COLO668 (cell line): Measurements from ENCODE around the gene SLC2A11.
"Not testable (repeated sequence)": the region's sequence is repeated elsewhere in the genome, so short reads cannot be mapped to it uniquely, and the experiment has no call there.

ENCODE experiments used
- DNase-seq: peaks from one replicate; lab custom pipeline; 2025; ENCODE audit not compliant: unreplicated experiment; lab: John Stamatoyannopoulos, UW

Gene SLC2A11

DNA sequence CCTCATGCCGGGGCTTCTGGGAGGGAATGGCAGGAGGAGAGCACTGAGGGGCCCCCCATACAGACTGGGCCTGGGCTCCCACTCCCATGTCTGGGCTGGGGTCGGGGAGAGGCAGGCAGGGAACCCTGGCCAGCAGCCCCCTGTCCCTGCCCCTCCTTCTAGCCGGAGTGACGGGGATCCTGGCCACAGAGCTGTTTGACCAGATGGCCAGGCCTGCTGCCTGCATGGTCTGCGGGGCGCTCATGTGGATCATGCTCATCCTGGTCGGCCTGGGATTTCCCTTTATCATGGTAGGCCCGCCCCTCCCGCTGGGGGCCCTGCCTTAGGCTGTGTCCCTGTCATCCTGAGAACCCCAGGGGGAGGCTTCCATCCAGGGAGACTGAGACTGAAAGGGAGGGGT, 26.5 kb downstream of the SLC2A11 start:
- DNase-seq: no peak

GRCh38 chr22:23888615-23889401, 31.1 kb downstream of the SLC2A11 start:
- DNase-seq: no peak

DNA sequence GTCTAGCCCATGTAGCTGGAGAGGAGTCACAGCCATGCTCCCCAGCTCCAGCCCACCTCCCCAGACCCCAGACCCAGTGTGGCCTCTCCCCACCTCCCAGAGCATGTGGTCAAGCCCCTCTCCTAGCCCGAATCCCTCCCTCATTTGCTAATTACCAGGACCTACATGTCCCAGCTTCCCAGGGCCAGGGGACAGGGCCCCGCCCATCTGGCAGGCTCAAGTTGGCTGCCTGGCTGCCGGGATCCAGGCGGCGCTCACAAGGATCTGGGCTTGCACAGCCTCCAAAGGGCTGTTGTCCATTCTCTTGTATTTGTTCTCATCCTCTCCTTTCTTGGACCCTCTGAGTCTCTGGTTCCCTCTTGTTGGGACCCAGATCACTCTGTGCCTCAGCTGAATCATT, 31.9 kb downstream of the SLC2A11 start:
- no peak for DNase-seq

GRCh38 chr22:23891726-23892125, 34.1 kb downstream of the SLC2A11 start:
- DNase-seq: no peak

DNA sequence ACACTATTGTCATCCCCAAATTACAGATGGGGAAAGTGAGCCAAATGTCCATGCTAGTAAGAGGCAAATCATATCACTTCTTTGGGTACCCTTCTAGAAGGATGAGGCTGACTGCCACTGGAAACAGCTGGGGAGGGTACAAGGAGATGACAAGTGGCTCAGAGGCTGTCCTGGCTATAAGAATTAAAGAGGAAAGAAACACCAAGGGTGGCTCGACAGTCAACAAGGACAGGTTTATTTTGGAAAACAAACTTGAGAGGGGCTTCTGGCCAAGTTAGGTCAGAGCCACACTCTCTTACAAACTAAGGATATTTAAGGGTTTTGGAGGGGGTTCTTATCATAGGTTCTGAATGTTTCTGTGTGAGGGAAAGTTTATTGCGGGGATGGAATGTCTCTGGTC, 34.5 kb downstream of the SLC2A11 start:
- DNase-seq: no peak

- DNase-seq: no peak
Observed at GRCh38 chr22:23892706-23893105, 35.0 kb downstream of the SLC2A11 start.

DNA sequence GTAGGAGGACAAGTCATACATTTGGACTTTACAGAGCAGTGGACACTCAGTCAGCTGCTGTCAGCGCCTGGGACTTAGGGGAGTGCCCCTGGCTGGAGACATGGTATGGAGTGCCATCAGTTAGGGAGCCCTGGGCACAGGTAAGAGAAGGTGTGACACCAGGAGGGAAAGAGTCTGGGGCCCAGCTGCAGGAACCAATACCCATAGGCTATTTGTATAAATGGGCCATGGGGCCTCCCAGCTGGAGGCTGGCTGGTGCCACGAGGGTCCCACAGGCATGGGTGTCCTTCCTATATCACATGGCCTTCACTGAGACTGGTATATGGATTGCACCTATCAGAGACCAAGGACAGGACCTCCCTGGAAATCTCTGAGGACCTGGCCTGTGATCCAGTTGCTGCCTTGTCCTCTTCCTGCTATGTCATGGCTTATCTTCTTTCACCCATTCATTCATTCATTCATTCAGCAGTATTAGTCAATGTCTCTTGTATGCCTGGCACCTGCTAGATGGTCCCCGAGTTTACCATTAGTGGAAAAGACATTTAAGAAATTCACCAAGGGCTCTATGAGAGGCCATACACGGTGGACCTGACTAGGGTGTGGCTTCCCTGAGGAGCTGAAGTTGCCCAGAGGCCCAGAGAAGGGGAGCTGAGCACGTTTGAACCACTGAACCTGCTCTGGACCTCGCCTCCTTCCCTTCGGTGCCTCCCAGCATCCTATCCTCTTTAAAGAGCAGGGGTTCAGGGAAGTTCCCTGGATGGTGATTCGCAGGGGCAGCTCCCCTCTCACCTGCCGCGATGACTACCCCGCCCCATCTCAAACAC, 35.7 kb downstream of the SLC2A11 start:
- no peak for DNase-seq

- peak; percentile 96 for DNase-seq
Observed at GRCh38 chr22:23893945-23894709, 36.5 kb downstream of the SLC2A11 start, which contains the start of gene MIF. TSS of gene MIF (plus strand) at chr22:23894383. CDS start at chr22:23894475, 92 bp downstream.

GRCh38 chr22:23894710-23895598, 37.3 kb downstream of the SLC2A11 start:
- DNase-seq: peak; percentile 88

DNA sequence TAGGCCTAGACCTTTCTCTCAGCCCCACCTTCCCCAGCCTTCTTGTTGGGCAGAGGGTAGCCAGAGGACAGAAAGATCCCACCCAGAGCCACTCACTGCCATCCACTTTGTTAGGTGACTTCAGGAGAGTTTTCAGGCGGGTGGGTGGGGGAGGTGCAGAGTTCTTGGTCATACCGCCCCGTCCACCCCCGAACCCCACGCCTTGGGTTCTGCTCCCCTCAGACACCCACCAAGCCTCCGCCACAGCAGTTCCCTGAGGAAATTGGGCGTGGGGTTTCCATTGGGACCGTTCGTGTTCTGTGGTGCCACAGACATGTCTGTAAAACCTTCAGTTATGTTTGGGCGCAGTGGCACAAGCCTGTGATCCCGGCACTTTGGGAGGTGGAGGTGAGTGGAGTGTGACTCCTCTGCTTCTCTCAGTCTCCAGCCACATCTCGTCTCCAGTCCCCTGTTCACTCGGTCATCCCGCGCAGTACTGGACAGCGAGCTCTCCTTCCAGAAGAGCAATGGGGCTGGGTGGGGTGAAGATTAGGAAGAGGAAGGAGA, 38.0 kb downstream of the SLC2A11 start:
- no peak for DNase-seq

GRCh38 chr22:23896166-23896522, 38.5 kb downstream of the SLC2A11 start:
- no peak for DNase-seq

- DNase-seq: no peak
Observed at GRCh38 chr22:23896523-23897186, 39.0 kb downstream of the SLC2A11 start.

GRCh38 chr22:23897320-23897719, 39.6 kb downstream of the SLC2A11 start:
- no peak for DNase-seq

DNA sequence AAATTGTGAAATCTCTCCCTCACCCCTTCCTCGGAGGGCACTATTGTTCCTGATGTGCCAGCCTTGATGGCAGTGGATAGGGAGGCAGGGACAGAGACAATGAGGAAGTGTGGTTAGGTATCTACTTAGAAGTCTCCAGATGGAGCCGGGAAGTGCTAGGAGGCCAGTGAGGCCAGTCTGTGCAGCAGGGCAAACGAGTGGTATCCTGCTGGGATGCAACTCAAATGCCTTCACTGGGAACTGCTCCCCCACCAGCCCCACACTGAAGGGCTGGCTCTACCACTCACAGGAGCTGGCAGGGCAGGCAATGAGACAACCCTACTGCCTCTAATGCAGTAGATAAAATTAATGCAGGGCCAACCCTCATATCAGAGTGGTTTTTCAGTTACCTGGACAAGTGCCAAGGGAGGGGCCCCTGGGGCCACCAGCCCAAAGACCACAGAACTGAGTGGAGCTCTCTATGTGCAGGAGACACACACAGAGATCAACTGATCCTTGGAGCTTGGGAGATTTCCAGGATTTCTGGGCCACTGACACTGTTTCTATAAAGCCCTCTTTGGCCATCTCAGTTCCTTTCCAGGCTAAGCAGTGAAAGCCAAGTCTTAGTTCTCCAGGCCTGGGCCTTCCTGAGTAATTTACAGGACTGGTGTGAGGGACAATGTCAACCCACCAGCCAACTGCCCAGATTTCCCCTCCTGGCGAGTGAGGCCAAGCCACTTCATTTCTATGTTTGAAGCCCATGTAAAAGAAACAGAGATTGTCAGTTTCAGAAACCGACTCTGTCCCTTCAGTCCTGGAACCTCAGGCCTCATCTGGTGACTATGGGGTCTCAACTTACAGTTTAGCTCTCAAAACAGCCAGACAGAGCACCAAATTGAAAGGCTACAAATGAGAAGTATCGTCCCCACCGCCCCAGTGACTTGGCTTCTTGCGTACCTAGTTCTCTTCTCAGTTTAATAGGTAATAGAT, 40.6 kb downstream of the SLC2A11 start:
- no peak for DNase-seq

- no peak for DNase-seq
Observed at GRCh38 chr22:23899042-23899745, 41.5 kb downstream of the SLC2A11 start.

DNA sequence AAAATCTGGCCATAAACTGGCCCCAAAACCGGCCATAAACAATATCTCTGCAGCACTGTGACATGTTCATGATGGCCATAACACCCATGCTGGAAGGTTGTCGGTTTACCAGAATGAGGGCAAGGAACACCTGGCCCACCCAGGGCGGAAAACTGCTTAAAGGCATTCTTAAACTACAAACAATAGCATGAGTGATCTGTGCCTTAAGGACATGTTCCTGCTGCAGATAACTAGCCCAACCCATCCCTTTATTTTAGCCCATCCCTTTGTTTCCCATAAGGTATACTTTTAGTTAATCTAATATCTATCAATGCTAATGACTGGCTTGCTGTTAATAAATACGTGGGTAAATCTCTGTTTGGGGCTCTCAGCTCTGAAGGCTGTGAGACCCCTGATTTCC, 42.6 kb downstream of the SLC2A11 start:
- not testable (repeated sequence) for DNase-seq

DNA sequence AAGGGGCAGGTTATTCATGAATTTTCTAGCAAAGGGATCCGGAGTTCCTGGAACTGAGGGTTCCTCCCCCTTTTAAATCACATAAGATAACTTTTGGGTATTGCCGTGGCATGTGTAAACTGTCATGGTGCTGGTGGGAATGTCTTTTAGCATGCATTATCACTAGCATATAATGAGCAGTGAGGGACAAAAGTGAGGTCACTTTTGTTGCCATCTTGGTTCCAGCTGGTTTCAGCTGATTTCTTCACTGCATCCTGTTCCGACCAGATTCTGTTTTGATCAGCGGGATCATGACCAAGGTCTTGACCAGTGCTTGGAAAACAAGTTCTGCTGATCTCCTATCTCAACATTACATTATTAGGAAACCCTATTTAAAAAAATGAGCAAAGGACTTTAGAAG, 43.9 kb downstream of the SLC2A11 start:
- no peak for DNase-seq
